Measurements from ENCODE around the gene PLD6. TPM values are rescaled to one million over a fixed set of nuclear protein-coding genes. Genes with fewer than 3 reads are reported as not detected.

The PLD6 gene
- total and polyA plus RNA-seq, 10 of the 15 experiments (the other 5 are each of a cell fraction or from before 2014, with no cell fraction given), result 4.7 to 21.4 (median 12.0) TPM

GRCh38 chr17:17198281-17198680 is 7.9 kb downstream of the PLD6 start:
- H3K4me3 ChIP-seq, result no peak overlapping the region
- no peaks in the 10 kb centered on the region for H3K9me3 ChIP-seq (replicated peaks; ENCODE audit: control insufficient read depth, insufficient read depth, low read length)
- in situ Hi-C loops (cut with MboI), result no loop called here
- FAIRE-seq (no peak), ATAC-seq (no peak), DNase-seq (ENCODE audit: low read depth, low spot score) (no peak)
- CTCF ChIA-PET, result no interaction called here
- H3K79me2 ChIP-seq (ENCODE audit: control insufficient read depth, insufficient read depth, low read length), result peaks cover 8% of the 10 kb centered on the region
- no peak overlapping the region for H2AFZ ChIP-seq (ENCODE audit: control insufficient read depth, low read depth, low read length)
- no peak overlapping the region for H3K4me2 ChIP-seq (ENCODE audit: control insufficient read depth, insufficient read depth)
- RAD21 ChIA-PET (ENCODE audit: unreplicated experiment), result no interaction called here
- H3K36me3 ChIP-seq (ENCODE audit: control insufficient read depth in 2 of 2, insufficient read depth in 2 of 2, low read length in 1 of 2), result peaks cover 2 to 7% of the 10 kb centered on the region in 2 experiments
- H3K27ac ChIP-seq (ENCODE audit: control insufficient read depth, insufficient read depth), result no peak overlapping the region
- no TSS peak for BruUV-seq (replicated peaks)
- SMC1A ChIA-PET (ENCODE audit: uncharacterized antibody, unreplicated experiment), result no interaction called here
- H3K4me1 ChIP-seq (ENCODE audit: control insufficient read depth, insufficient read depth, low read length), result peaks cover 6% of the 10 kb centered on the region
- no peaks in the 10 kb centered on the region for H3K27me3 ChIP-seq (replicated peaks in 1 of 2; ENCODE audit: control insufficient read depth in 2 of 2, insufficient read depth in 2 of 2, low read length in 1 of 2)
- no peak overlapping the region for H3K9ac ChIP-seq (ENCODE audit: control insufficient read depth, insufficient read depth, low read length)
- TF ChIP-seq ATF7 (IDR thresholded peaks at IDR 0.05; ENCODE audit: low read depth) (no peak), POLR2AphosphoS5 (IDR thresholded peaks at IDR 0.05; ENCODE audit: low read length) (no peak), ZNF687 (IDR thresholded peaks at IDR 0.05) (no peak), YY1 (IDR thresholded peaks at IDR 0.05; ENCODE audit: low read depth, low read length) (no peak), TCF7 (IDR thresholded peaks at IDR 0.05; ENCODE audit: borderline replicate concordance) (no peak), JUND (IDR thresholded peaks at IDR 0.05; ENCODE audit: low read depth, low read length) (no peak), POLR2A (IDR thresholded peaks at IDR 0.05; ENCODE audit: low read depth, low read length) (no peak)
- TF ChIP-seq, protein P1, sequence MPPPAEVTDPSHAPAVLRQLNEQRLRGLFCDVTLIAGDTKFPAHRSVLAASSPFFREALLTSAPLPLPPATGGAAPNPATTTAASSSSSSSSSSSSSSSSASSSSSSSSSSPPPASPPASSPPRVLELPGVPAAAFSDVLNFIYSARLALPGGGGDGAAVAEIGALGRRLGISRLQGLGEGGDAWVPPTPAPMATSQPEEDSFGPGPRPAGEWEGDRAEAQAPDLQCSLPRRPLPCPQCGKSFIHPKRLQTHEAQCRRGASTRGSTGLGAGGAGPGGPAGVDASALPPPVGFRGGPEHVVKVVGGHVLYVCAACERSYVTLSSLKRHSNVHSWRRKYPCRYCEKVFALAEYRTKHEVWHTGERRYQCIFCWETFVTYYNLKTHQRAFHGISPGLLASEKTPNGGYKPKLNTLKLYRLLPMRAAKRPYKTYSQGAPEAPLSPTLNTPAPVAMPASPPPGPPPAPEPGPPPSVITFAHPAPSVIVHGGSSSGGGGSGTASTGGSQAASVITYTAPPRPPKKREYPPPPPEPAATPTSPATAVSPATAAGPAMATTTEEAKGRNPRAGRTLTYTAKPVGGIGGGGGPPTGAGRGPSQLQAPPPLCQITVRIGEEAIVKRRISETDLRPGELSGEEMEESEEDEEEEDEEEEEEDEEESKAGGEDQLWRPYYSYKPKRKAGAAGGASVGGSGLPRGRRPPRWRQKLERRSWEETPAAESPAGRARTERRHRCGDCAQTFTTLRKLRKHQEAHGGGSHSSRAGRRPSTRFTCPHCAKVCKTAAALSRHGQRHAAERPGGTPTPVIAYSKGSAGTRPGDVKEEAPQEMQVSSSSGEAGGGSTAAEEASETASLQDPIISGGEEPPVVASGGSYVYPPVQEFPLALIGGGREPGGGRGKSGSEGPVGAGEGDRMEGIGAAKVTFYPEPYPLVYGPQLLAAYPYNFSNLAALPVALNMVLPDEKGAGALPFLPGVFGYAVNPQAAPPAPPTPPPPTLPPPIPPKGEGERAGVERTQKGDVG (CRISPR knock-in tag; IDR thresholded peaks at IDR 0.05), result no peak
- intact Hi-C loops (cut with micrococcal nuclease; ENCODE audit: unreplicated experiment), result no loop called here
- 100% methylated on average over 1 of the region's 1 CpG for WGBS (ENCODE audit: insufficient coverage, insufficient replicate concordance, low lambda C conversion rate, missing lambda C conversion rate)
- POLR2A ChIA-PET, result no interaction called here
- H4K20me1 ChIP-seq (ENCODE audit: control insufficient read depth, insufficient read depth), result no peaks in the 10 kb centered on the region

Data from GM12878 (cell line).